HG02798 (cell line): ENCODE results near the gene SYT11.
"Not testable (repeated sequence)": the region's sequence is repeated elsewhere in the genome, so short reads cannot be mapped to it uniquely, and the experiment has no call there.

Source experiments
- ATAC-seq: cut with Tn5 transposase; IDR thresholded peaks from one replicate; pipeline ENCODE4 v1.9.1; 2021; ENCODE audit warnings: mild to moderate bottlenecking; ENCODE audit not compliant: unreplicated experiment, poor library complexity

SYT11 gene

GRCh38 chr1:155859234-155859829 lies at the start of gene SYT11:
Gene SYT11, plus strand, starts transcription at chr1:155859567. Its CDS starts 195 bp downstream, at chr1:155859762.
- peak; percentile 78 for ATAC-seq

GRCh38 chr1:155812878-155813277 lies 46.5 kb upstream of the SYT11 start:
- ATAC-seq, result no peak

GRCh38 chr1:155813672-155814071 lies 45.7 kb upstream of the SYT11 start:
- no peak for ATAC-seq

- no peak for ATAC-seq
Observed at GRCh38 chr1:155816351-155816750, 43.0 kb upstream of the SYT11 start.

GRCh38 chr1:155827450-155827849 lies 31.9 kb upstream of the SYT11 start:
- no peak for ATAC-seq

- ATAC-seq, result no peak
Observed at GRCh38 chr1:155831279-155831976, 27.9 kb upstream of the SYT11 start.

- no peak for ATAC-seq
Observed at GRCh38 chr1:155833665-155834295, 25.6 kb upstream of the SYT11 start.

- ATAC-seq, result no peak
Observed at GRCh38 chr1:155834296-155834926, 25.0 kb upstream of the SYT11 start.

GRCh38 chr1:155834927-155835399 lies 24.4 kb upstream of the SYT11 start:
- ATAC-seq, result not testable (repeated sequence)

GRCh38 chr1:155835548-155835947 lies 23.8 kb upstream of the SYT11 start:
- ATAC-seq, result no peak

GRCh38 chr1:155840386-155840785 lies 19.0 kb upstream of the SYT11 start:
- no peak for ATAC-seq

GRCh38 chr1:155844860-155845421 lies 14.4 kb upstream of the SYT11 start:
- no peak for ATAC-seq

- no peak for ATAC-seq
Observed at GRCh38 chr1:155847823-155848529, 11.4 kb upstream of the SYT11 start.

GRCh38 chr1:155850345-155850744 lies 9.0 kb upstream of the SYT11 start:
- ATAC-seq, result no peak

- ATAC-seq, result no peak
Observed at GRCh38 chr1:155856257-155856974, 3.0 kb upstream of the SYT11 start.

- ATAC-seq, result peak; percentile 69
Observed at GRCh38 chr1:155856975-155857930, 2.1 kb upstream of the SYT11 start, which contains the start of gene GON4L. Gene GON4L, minus strand, starts transcription at chr1:155857214. Its CDS starts 3,434 bp downstream, at chr1:155853780.

- peak; percentile 1 for ATAC-seq
Observed at GRCh38 chr1:155858800-155859233, 550 bp upstream of the SYT11 start.
